ENCODE measurements around the gene ABCC4.

The ABCC4 gene

GRCh38 chr13:95267662-95268342 is 33.4 kb downstream of the ABCC4 start:
- no peak for TF ChIP-seq CTCF (IDR thresholded peaks at IDR 0.05; ENCODE audit: insufficient read depth, missing control alignments)
- DNase-seq (ENCODE audit: insufficient read length, low spot score): no peak
- no peak for FAIRE-seq

- DNase-seq (ENCODE audit: insufficient read length, low spot score) (no peak), FAIRE-seq (no peak)
- TF ChIP-seq CTCF (IDR thresholded peaks at IDR 0.05; ENCODE audit: insufficient read depth, missing control alignments): no peak
Observed at GRCh38 chr13:95264225-95264624, 37.0 kb downstream of the ABCC4 start.

GRCh38 chr13:95262837-95263384 is 38.3 kb downstream of the ABCC4 start:
- FAIRE-seq (no peak), DNase-seq (ENCODE audit: insufficient read length, low spot score) (no peak)
- TF ChIP-seq CTCF (IDR thresholded peaks at IDR 0.05; ENCODE audit: insufficient read depth, missing control alignments): no peak

GRCh38 chr13:95261956-95262355 is 39.3 kb downstream of the ABCC4 start:
- no peak for TF ChIP-seq CTCF (IDR thresholded peaks at IDR 0.05; ENCODE audit: insufficient read depth, missing control alignments)
- DNase-seq (ENCODE audit: insufficient read length, low spot score): no peak
- FAIRE-seq: no peak

- DNase-seq (ENCODE audit: insufficient read length, low spot score): no peak
- TF ChIP-seq CTCF (IDR thresholded peaks at IDR 0.05; ENCODE audit: insufficient read depth, missing control alignments): no peak
- FAIRE-seq: no peak
Observed at GRCh38 chr13:95260031-95260525, 41.2 kb downstream of the ABCC4 start.

- TF ChIP-seq CTCF (IDR thresholded peaks at IDR 0.05; ENCODE audit: insufficient read depth, missing control alignments): no peak
- DNase-seq (ENCODE audit: insufficient read length, low spot score) (no peak), FAIRE-seq (no peak)
Observed at GRCh38 chr13:95258619-95259194, 42.5 kb downstream of the ABCC4 start.

GRCh38 chr13:95258098-95258497 is 43.2 kb downstream of the ABCC4 start:
- TF ChIP-seq CTCF (IDR thresholded peaks at IDR 0.05; ENCODE audit: insufficient read depth, missing control alignments): no peak
- FAIRE-seq: no peak
- DNase-seq (ENCODE audit: insufficient read length, low spot score): no peak
